ENCODE results near the gene AIF1L. TPM values are rescaled to one million over a fixed set of nuclear protein-coding genes. Genes with fewer than 3 reads are reported as not detected.

AIF1L gene
- total RNA-seq, 2 donors from 2014 or later, result 0.53 to 0.89 TPM

GRCh38 chr9:131125288-131126058, 29.1 kb downstream of the AIF1L start, which contains the start of gene NUP214:
TSS of gene NUP214 (plus strand) at chr9:131125586. CDS start at chr9:131125705, 119 bp downstream.
- H3K27ac Mint-ChIP-seq, result peak within 1 kb of the TSS; percentile 98
- ATAC-seq (replicated peaks in 1 of 2), result peak; percentile 98 to 99

GRCh38 chr9:131126059-131126426, 29.7 kb downstream of the AIF1L start:
- peaks cover 42% of the 10 kb centered on the region for H3K4me1 Mint-ChIP-seq (ENCODE audit: low read depth)
- no peak for DNase-seq
- H3K27me3 Mint-ChIP-seq (ENCODE audit: low read depth), result no peaks in the 10 kb centered on the region
- H3K27ac Mint-ChIP-seq, result peak overlapping the region; percentile 98
- H3K4me3 Mint-ChIP-seq, result peak overlapping the region; percentile 96 to 98
- no peaks in the 10 kb centered on the region for H3K9me3 Mint-ChIP-seq
- H3K36me3 Mint-ChIP-seq (ENCODE audit: insufficient read depth in 2 of 2), result peaks cover 11 to 20% of the 10 kb centered on the region in 2 donors
- no peak for ATAC-seq (replicated peaks in 1 of 2)

More at GRCh38 chr9:131125288-131126058, 29.1 kb downstream of the AIF1L start, which contains the start of gene NUP214:
- peak; percentile 99 to 100 for DNase-seq
- Mint-ChIP-seq H3K4me3 (peak within 1 kb of the TSS; percentile 96 to 98), H3K27me3 (ENCODE audit: low read depth) (no peaks in the 10 kb centered on the region), H3K4me1 (ENCODE audit: low read depth) (peaks cover 42% of the 10 kb centered on the region), H3K9me3 (no peaks in the 10 kb centered on the region), H3K36me3 (ENCODE audit: insufficient read depth in 2 of 2) (peaks cover 11 to 16% of the 10 kb centered on the region in 2 donors)

DNA sequence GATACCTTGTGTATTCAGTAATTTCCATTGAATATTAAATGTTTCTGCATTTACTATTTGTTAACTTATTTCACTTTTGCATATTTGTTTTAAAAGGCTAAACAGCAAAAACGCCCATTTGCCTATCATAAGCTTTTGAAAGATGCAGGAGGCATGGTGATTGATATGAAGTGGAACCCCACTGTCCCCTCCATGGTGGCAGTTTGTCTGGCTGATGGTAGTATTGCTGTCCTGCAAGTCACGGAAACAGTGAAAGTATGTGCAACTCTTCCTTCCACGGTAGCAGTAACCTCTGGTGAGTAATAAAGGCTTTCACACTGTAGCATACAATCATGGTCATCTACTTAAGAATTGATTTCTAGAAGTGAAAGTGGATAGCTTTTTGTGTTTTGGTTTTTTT, 32.9 kb downstream of the AIF1L start:
- Mint-ChIP-seq H3K4me3 (no peak overlapping the region), H3K4me1 (ENCODE audit: low read depth) (peaks cover 42% of the 10 kb centered on the region), H3K27me3 (ENCODE audit: low read depth) (no peaks in the 10 kb centered on the region), H3K27ac (peak overlapping the region; percentile 4), H3K36me3 (ENCODE audit: insufficient read depth in 2 of 2) (peaks cover 15 to 32% of the 10 kb centered on the region in 2 donors), H3K9me3 (no peaks in the 10 kb centered on the region)
- DNase-seq (no peak), ATAC-seq (replicated peaks in 1 of 2) (no peak)

- DNase-seq (no peak), ATAC-seq (replicated peaks in 1 of 2) (no peak)
- Mint-ChIP-seq H3K27me3 (ENCODE audit: low read depth) (no peaks in the 10 kb centered on the region), H3K4me1 (ENCODE audit: low read depth) (no peaks in the 10 kb centered on the region), H3K9me3 (no peaks in the 10 kb centered on the region), H3K4me3 (no peak overlapping the region), H3K36me3 (ENCODE audit: insufficient read depth in 2 of 2) (peaks cover 17 to 43% of the 10 kb centered on the region in 2 donors), H3K27ac (no peak overlapping the region)
Observed at GRCh38 chr9:131138676-131139075, 42.3 kb downstream of the AIF1L start.

DNA sequence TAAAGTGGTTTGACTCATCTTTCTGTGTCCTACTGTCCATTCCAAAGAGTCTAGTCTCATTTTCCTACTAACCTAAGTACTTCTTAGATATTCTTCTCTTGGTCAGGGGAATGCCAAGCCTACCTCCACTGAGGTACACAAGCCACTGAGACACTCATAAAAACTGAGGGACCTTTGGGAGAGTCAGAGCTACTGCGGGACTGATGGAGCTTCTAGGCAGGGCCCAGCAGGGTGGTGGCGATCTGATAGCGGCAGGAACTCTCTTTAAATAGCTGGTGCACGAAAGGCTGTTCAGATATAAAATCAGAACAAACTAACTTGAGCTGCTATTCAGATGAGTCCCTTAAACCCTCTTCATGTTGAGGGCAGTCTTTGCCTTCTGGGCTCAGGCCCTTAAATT, 43.8 kb downstream of the AIF1L start:
- H3K36me3 Mint-ChIP-seq (ENCODE audit: insufficient read depth in 2 of 2), result peaks cover 14 to 40% of the 10 kb centered on the region in 2 donors
- ATAC-seq (replicated peaks in 1 of 2) (no peak), DNase-seq (no peak)
- H3K4me1 Mint-ChIP-seq (ENCODE audit: low read depth), result no peaks in the 10 kb centered on the region
- no peak overlapping the region for H3K27ac Mint-ChIP-seq
- no peaks in the 10 kb centered on the region for H3K27me3 Mint-ChIP-seq (ENCODE audit: low read depth)
- H3K9me3 Mint-ChIP-seq, result no peaks in the 10 kb centered on the region
- no peak overlapping the region for H3K4me3 Mint-ChIP-seq

DNA sequence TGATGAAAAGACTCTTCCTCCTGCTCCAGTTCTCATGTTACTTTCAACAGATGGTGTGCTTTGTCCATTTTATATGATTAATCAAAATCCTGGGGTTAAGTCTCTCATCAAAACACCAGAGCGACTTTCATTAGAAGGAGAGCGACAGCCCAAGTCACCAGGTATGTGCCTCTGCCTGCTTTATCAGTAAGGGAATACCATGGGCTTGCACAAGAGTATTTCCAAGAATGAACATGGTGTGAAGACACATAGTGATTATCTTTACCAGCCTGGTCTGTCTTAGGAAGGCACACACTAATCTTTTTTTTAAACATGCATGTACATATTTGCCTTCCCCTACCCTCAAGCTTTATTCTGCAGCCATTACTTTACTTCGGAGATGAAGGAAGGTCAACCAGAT, 44.2 kb downstream of the AIF1L start:
- H3K27me3 Mint-ChIP-seq (ENCODE audit: low read depth), result no peaks in the 10 kb centered on the region
- H3K4me1 Mint-ChIP-seq (ENCODE audit: low read depth), result no peaks in the 10 kb centered on the region
- ATAC-seq (replicated peaks in 1 of 2) (no peak), DNase-seq (no peak)
- H3K27ac Mint-ChIP-seq, result no peak overlapping the region
- H3K4me3 Mint-ChIP-seq, result no peak overlapping the region
- H3K9me3 Mint-ChIP-seq, result no peaks in the 10 kb centered on the region
- peaks cover 17 to 40% of the 10 kb centered on the region in 2 donors for H3K36me3 Mint-ChIP-seq (ENCODE audit: insufficient read depth in 2 of 2)

- peaks cover 20 to 39% of the 10 kb centered on the region in 2 donors for H3K36me3 Mint-ChIP-seq (ENCODE audit: insufficient read depth in 2 of 2)
- H3K4me1 Mint-ChIP-seq (ENCODE audit: low read depth), result no peaks in the 10 kb centered on the region
- no peak overlapping the region for H3K4me3 Mint-ChIP-seq
Observed at GRCh38 chr9:131142160-131142559, 45.8 kb downstream of the AIF1L start.

DNA sequence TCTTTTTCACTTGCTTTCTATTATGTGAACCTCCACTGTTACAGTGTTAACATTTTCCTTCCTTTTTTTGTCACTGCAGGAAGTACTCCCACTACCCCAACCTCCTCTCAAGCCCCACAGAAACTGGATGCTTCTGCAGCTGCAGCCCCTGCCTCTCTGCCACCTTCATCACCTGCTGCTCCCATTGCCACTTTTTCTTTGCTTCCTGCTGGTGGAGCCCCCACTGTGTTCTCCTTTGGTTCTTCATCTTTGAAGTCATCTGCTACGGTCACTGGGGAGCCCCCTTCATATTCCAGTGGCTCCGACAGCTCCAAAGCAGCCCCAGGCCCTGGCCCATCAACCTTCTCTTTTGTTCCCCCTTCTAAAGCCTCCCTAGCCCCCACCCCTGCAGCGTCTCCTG, 47.9 kb downstream of the AIF1L start:
- ATAC-seq (replicated peaks in 1 of 2) (no peak), DNase-seq (no peak)
- no peak overlapping the region for H3K4me3 Mint-ChIP-seq
- peak overlapping the region; percentile 29 for H3K27ac Mint-ChIP-seq
- H3K36me3 Mint-ChIP-seq (ENCODE audit: insufficient read depth in 2 of 2), result peaks cover 17 to 37% of the 10 kb centered on the region in 2 donors
- H3K4me1 Mint-ChIP-seq (ENCODE audit: low read depth), result peaks cover 2% of the 10 kb centered on the region
- no peaks in the 10 kb centered on the region for H3K27me3 Mint-ChIP-seq (ENCODE audit: low read depth)
- H3K9me3 Mint-ChIP-seq, result no peaks in the 10 kb centered on the region

More at GRCh38 chr9:131142160-131142559, 45.8 kb downstream of the AIF1L start:
- ATAC-seq (replicated peaks in 1 of 2) (no peak), DNase-seq (no peak)
- Mint-ChIP-seq H3K27me3 (ENCODE audit: low read depth) (no peaks in the 10 kb centered on the region), H3K9me3 (no peaks in the 10 kb centered on the region), H3K27ac (no peak overlapping the region)

- ATAC-seq (replicated peaks in 1 of 2) (no peak), DNase-seq (no peak)
- Mint-ChIP-seq H3K9me3 (no peaks in the 10 kb centered on the region), H3K4me1 (ENCODE audit: low read depth) (peaks cover 8% of the 10 kb centered on the region), H3K36me3 (ENCODE audit: insufficient read depth in 2 of 2) (peaks cover 16 to 36% of the 10 kb centered on the region in 2 donors), H3K27ac (no peak overlapping the region), H3K4me3 (no peak overlapping the region), H3K27me3 (ENCODE audit: low read depth) (no peaks in the 10 kb centered on the region)
Observed at GRCh38 chr9:131145245-131145644, 48.9 kb downstream of the AIF1L start.

DNA sequence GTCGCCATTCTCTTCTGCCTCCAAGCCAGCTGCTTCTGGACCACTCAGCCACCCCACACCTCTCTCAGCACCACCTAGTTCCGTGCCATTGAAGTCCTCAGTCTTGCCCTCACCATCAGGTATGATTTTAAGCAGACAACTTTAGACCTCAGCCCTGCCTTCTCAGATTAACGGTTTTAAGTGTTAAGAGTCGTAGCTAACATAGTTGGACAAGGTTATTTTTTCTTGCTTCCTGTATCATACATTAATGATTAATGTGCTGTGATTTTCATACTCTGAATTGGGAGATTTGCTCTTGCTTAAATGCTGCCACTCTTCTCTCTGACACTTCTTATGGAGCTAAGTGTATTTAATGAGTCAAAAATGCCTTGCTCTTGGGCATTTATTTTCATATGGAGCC, 49.9 kb downstream of the AIF1L start:
- ATAC-seq (replicated peaks in 1 of 2) (no peak), DNase-seq (no peak)
- H3K27ac Mint-ChIP-seq, result peak overlapping the region; percentile 30
- H3K27me3 Mint-ChIP-seq (ENCODE audit: low read depth), result no peaks in the 10 kb centered on the region
- no peaks in the 10 kb centered on the region for H3K9me3 Mint-ChIP-seq
- no peak overlapping the region for H3K4me3 Mint-ChIP-seq
- peaks cover 8% of the 10 kb centered on the region for H3K4me1 Mint-ChIP-seq (ENCODE audit: low read depth)
- peaks cover 16 to 31% of the 10 kb centered on the region in 2 donors for H3K36me3 Mint-ChIP-seq (ENCODE audit: insufficient read depth in 2 of 2)

- H3K27ac Mint-ChIP-seq, result no peak overlapping the region
- H3K4me1 Mint-ChIP-seq (ENCODE audit: low read depth), result peaks cover 8% of the 10 kb centered on the region
- no peak overlapping the region for H3K4me3 Mint-ChIP-seq
- no peaks in the 10 kb centered on the region for H3K9me3 Mint-ChIP-seq
- no peaks in the 10 kb centered on the region for H3K27me3 Mint-ChIP-seq (ENCODE audit: low read depth)
- no peak for ATAC-seq (replicated peaks in 1 of 2)
- H3K36me3 Mint-ChIP-seq (ENCODE audit: insufficient read depth in 2 of 2), result peaks cover 16 to 37% of the 10 kb centered on the region in 2 donors
- no peak for DNase-seq
Observed at GRCh38 chr9:131148276-131148675, 51.9 kb downstream of the AIF1L start.

DNA sequence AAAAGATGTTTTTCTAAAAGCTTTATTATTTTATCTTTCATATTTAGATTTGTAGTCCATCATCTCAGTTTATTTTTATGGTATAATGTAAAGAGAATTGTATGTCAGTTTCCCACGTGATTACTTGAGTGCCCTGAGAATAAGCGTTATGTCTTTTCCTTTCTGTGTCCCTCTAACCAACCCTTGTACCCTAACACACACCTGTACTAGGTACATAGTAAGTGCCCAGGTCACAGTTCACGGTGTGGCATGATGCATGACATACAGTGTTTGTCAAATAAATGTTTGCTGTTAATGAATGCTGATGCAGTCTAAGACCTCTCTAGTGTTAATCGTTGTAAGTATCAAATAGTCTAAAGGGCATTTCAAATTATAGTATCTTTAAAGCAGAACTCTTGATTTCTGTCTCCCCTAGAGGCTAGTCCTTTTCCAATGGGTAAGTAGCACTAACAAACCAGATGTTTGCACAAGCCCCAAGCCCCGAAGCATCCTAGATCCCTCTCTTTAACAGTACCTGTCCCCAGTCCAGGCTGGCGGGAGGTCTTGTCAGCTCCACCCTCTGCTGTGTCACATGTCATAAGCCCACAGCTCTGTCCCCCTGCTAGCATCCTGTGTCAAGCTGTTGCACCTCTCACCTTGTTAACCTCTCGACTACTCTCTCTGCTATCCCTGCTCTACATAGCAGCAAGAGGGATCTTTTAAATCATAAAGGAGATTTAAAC, 52.8 kb downstream of the AIF1L start:
- H3K9me3 Mint-ChIP-seq, result no peaks in the 10 kb centered on the region
- DNase-seq (no peak), ATAC-seq (replicated peaks in 1 of 2) (no peak)
- H3K4me3 Mint-ChIP-seq, result no peak overlapping the region
- H3K27me3 Mint-ChIP-seq (ENCODE audit: low read depth), result no peaks in the 10 kb centered on the region
- peak overlapping the region; percentile 86 for H3K27ac Mint-ChIP-seq
- H3K4me1 Mint-ChIP-seq (ENCODE audit: low read depth), result peaks cover 8% of the 10 kb centered on the region
- peaks cover 16 to 38% of the 10 kb centered on the region in 2 donors for H3K36me3 Mint-ChIP-seq (ENCODE audit: insufficient read depth in 2 of 2)

DNA sequence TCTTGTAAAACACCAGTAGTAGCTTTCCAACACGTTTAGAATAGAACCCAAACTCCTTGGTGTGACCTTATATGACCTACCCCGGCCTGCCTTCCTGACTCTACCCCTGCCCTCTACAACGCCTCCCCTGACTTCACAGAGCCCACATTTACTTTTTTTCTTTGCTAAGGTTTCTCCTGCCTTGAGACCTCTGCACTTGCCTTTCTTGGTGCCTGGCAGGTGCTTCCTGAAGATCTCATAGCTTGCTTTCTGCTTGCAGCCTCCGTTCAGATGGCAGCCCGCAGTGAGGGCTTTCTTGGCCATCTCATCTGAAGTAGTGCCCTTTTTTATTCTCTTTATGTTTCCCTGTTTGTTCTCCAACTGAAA, 53.3 kb downstream of the AIF1L start:
- Mint-ChIP-seq H3K36me3 (ENCODE audit: insufficient read depth in 2 of 2) (peaks cover 17 to 38% of the 10 kb centered on the region in 2 donors), H3K4me3 (no peak overlapping the region), H3K9me3 (no peaks in the 10 kb centered on the region), H3K4me1 (ENCODE audit: low read depth) (peaks cover 8% of the 10 kb centered on the region), H3K27ac (peak overlapping the region; percentile 86), H3K27me3 (ENCODE audit: low read depth) (no peaks in the 10 kb centered on the region)
- no peak for DNase-seq
- no peak for ATAC-seq (replicated peaks in 1 of 2)
